GM19240 (cell line): ENCODE measurements around the gene MYCBP2.

Experiments used
- DNase-seq: peaks from one replicate; pipeline ENCODE4 v3.0.0; 2011; ENCODE audit warnings: low spot score; ENCODE audit not compliant: insufficient read length

The MYCBP2 gene

DNA sequence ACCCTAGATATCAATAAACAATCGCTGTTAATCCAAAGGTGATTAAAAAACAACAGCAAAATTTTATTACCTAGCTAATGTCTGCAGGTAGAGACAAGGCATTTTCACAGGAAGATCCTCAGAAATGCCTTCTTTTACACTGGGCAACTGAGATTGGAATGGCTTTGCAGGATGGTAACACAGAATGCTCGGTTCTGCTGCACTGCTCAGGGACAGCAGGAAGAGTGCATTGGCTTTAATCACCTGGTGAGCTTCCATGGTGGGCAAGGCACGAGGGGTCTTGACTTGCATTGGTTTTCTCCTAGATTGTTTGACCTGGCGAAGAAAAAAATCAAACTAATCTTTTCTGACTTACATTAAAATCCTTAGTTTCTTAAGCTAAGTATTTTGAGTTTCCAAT lies 231.6 kb downstream of the MYCBP2 start:
- DNase-seq: no peak

DNA sequence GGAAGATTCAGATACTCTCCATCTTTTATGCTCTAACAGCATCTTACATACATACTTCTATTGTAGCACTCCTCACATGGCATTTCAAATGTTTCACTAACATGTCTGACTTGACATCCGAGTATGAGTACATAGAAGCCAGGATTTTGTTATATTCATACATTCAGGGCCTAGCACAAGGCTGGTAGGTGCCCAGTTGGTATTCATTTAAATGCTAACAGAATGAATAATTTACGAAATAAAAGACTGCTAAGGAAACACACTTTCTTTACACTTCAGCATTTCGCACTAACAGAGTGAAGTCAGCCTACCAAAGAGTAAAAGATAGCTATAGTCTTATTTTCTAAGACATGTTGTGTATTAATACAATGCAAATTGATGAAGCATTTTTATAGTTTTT lies 232.1 kb downstream of the MYCBP2 start:
- DNase-seq: no peak

DNA sequence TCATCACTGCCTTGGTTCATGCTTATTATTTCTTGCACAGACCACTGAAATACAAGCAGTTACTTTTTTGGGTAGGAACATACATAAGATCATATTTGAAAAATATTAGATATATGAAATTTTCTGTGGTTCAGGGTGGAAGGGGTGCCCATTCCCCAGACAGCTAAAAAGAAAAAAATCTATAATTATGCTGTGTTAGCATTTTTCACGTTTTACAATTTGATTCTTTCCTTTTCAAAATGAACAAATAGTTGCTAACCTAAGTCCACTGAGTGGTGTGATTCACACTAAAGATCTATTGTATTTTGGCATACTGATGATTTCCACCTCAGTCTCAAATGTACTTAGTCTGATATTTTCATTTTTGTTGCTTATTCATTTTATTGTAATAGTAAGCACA lies 233.2 kb downstream of the MYCBP2 start:
- DNase-seq: no peak

DNA sequence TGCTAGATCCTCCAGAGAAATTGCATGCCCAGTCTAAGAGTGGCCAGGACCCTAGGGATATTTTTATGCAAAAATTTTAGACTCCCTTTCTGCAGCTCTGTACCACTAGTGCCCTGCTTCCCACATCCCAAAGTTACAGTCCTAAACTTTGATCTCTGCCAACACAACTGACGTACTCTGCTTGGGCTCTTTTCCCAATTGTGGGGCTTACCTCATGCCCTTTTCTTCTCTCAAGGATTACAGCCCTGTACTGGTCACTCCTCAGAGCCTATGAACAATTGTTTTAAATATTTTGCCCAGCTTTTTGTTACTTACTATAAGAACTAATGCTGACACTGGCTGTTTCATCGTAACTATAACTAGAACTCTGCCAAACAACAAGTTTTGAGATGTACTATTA lies 242.1 kb downstream of the MYCBP2 start:
- no peak for DNase-seq

DNA sequence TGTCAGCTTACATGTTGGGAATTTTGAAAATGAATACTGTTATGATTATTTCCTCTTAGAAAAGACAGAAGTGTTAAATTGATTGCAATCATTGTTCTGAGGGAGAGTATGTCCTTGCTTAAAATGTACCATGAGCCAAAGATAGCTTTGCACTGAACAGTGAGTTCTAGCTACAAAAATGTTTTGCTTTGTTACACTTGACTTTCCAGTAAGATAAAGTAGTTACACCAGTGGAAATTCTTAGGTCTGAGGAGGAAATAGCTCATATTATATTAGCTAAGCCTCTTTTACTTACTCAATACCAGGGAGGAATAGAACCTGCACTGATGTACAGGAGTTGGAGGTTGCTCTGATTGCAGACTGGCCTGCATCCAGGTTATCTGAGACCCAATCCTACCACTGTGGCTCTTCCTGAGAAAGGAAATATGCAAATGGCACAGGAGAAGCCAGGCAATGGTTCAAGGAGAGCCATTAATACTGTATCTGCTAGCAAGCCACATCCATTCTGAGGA lies 246.9 kb downstream of the MYCBP2 start:
- no peak for DNase-seq

DNA sequence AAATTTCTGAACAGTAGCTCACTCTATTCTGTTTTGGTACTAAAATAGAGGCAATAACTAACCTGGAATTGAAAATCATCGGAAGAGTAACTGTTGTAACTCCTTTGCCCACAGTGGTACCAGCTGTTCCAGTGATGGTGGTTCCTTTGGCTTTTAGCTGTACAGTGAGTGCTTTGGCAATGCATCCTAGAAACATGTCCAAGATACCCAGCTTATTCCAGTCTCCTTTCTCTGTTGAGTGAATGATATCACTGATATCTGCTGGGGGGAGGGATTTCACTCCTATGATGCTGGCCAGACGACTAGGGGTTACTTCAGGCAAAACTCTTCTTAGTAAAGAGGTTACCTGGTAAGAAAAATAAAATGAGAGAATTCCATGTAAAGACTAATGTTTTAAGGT lies 259.4 kb downstream of the MYCBP2 start:
- no peak for DNase-seq

DNA sequence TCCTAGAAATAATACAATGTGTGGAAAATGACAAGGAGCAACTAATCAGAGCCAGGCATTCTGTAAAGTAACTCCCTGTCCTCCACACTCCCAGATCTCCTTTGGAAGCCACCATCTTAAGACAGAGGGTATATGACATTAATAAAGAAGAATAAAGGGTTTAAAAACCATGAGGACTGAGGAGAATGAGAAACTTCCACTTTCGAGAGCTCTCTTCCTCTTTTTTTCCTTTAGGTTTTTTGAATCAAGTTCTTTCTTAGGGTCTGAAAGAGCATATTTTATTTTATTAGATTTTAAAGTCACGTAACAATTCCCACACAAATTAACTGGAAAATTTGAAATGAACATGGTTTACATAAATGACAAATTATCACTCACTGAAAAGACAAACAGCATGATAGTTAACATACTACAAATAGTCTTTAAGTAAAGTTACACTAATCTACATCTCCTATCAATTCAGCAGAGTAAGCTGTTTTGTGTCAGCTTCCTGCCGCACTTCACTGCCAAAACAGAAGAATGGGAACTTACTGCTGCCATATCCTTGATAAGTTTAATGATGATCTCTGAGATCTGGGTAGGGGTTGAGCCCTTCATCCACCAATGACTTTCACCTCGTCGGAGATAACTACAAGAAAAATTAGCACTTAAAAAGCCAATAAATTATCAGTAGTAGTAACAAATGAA lies 261.3 kb downstream of the MYCBP2 start:
- no peak for DNase-seq

DNA sequence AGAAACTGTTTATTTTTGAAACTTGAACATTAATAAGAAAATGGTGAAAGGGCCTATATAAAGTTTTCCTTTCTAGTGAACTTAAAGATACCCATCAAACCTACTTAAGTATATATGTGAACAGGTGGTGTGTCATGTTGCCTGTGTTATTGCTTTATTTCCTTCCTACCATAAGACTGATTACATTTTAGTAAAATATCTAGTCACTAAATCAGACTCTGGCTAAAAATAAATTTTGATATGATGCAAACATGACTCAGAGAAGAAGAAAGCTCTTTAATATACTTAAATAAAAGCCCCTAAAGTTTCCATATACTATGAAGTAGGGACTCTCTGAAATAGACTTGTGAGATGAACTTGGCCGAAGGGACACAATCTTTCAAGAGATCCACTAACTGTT lies 264.8 kb downstream of the MYCBP2 start:
- DNase-seq: no peak

DNA sequence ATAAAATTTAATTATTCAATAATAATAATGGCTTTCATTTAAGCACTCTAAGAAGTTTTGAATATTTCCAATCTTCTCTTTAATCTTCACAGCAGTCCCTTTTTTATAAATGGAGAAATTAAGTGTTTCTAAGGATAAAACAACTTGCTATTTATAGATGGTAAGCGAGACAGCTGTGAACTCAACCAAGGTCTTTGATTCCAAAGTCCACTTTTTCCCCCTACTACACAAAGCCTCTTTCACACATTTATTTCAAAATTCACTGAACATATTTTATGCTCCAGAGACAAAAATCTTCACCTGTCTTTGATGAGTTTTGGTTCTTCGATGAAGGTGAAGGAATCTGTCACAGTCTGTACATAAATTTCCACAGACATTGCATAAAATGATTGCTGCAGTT lies 265.5 kb downstream of the MYCBP2 start:
- DNase-seq: no peak

DNA sequence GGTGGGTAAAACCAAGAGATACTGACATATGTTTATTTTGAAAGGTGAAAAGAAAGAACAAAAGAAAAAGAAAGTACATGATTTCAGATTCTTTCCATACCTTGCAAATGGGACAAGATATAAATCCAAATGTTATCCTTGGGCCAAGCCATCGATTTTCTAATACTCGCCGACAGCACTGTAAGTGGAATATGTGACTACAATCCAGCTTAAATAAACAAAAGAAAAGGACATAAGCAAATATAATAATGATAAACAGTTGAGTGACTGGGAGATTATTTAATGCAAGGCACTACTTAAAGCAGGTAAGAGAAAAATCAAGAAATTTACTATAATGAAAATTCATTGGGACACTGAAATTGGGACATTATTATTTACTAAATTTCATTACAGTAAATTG lies 270.0 kb downstream of the MYCBP2 start:
- no peak for DNase-seq

DNA sequence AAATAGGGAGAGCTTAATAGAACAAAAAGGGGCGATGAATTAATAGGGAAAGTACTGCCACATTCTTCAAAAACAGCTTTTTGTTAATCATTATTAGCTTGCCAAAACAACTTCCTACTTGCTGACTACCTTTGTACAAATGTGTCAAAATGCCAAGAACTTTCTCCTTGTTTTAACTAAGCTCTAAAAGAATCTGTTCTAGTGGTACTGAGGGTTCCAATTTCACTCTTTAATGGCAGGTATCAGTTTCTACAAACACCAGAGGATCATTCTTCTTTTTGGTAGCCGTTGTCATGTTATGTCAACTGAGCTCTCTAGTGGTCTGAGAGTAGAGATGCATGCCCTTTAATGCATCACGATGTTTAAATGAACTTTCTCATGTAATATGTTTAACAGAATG lies 270.5 kb downstream of the MYCBP2 start:
- no peak for DNase-seq

DNA sequence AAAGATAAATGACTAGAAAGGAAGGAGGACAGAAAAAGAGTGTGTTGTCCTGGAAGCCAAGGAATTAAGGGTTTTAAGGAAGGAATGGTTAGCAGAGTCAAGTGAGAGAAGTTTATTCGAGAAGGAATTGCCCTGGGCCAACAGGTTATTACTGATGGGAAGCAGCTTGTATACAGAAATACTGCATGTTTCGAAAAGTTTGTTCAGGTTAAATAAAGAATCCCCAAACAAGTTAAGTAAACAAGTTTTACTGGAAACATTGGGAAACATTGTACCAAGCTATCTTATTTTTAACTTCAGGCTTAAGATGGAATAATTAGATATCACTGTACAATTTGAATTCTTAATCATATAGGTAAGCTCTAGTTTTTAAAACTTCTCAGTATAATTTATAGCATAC lies 271.7 kb downstream of the MYCBP2 start:
- DNase-seq: no peak

DNA sequence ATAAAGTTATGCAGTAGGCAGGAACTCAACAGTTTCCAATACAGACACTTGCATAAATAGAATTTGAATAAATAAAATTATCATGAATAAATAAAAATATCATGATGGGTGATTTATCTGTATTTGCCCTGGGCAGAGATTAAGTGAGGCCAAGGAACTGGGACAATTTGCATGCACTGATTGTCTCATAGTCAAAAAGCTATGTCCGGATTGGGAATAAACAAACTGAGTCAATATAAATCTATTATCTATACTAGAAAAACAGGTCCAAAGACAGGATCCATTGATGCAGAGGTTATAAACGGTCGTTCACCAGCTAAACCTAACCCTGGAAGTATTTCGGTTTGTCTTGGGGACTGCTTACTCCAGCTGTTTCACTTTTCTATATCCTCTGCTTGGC lies 273.7 kb downstream of the MYCBP2 start:
- DNase-seq: no peak

DNA sequence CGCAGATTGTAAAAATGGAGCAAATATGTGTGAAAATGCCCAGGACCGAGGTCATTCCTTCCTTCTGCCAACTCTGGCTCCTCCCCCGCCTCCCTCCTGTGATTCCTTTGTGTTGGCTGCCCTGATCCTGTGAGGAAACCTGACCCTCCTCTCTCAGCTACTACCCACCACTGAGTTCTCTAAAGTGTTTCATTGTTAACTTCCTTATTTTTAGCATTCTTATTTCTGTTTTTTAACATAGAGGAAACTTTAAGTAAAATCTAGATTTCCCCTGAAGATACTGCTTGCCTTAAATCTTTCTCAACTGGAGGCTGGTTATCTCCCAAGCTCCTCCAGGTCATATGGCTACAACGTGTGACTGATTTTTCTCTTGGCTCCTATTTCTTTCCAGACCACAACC lies 278.2 kb downstream of the MYCBP2 start:
- no peak for DNase-seq

DNA sequence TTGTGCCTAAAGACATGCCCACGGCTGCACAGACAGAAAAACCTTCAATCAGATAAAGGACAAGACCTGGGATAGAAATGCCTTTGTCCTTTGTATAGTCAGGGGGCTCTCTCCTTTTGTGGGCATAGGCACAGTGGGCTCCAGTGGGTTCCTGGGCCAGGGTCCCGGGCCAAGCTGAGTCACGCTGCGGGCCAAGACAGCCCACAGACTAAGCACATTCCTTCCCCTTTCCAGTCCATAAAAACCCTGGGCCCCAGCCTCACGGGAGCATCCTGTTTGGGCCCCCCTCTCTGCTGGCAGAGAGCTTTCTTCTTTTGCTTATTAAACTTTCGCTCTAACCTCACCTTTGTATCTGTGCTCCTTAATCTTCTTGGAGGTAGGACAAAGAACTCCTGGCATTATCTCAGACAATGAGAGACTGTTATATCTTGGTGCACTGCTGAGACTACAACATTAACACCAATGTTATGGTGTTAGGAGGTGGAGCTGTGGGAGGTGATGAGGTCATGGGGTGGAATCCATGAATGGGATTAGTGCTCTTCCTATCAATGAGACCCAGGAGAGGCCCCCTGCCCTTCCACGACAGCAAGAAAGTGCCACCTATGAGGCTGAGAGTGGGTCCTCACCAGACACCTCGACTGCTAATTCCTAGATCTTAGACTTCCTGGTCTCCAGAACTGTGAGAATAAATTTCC lies 279.1 kb downstream of the MYCBP2 start:
- DNase-seq: no peak

DNA sequence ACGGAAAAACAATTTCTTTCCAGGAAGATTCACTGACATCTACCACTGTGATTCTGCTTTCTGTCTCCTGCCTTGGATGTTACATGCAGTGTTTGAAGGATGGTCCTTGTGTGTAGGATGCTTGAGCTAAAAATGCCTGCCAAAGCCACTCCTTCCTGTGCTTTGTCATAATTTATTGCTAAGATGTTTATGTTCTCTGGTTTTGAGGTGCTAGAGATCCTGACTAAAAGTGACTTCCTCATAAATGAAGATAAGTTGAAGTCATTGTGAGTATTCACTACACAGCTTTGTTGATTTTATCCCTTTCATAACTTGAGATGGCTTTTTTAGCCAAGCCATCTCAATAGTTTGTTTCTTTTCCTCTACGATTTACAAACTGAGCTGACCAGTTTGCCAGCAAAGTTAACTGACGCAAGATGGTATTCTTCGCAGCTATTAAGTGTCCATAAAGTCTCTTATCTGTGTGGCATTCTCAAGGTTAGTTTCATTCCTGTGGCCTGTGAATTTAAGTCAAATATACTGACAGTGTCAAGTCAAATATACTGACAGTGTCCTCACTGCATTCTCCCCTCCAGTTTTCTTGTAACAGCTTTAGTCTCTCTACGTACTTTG lies 284.2 kb downstream of the MYCBP2 start:
- DNase-seq: no peak

DNA sequence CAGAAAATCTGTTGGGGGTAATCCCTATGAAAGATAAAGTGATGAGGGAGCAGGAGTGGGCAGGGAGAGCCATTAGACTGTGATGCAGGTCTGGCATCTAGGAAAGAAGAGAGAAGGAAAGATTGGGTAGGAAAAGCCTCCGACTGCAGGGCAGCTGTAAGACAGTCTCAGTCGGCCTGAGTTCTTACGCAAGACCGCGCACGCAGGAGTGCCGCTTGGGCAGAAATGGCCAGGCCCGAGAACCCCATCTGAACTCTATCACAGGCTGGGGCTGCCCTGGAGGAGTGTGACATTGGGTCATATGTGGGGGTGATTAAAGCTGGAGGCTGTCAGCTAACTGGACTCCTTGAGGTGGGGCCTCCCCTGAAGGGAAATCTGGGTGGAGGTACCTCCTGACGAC lies 286.1 kb downstream of the MYCBP2 start:
- DNase-seq: no peak

DNA sequence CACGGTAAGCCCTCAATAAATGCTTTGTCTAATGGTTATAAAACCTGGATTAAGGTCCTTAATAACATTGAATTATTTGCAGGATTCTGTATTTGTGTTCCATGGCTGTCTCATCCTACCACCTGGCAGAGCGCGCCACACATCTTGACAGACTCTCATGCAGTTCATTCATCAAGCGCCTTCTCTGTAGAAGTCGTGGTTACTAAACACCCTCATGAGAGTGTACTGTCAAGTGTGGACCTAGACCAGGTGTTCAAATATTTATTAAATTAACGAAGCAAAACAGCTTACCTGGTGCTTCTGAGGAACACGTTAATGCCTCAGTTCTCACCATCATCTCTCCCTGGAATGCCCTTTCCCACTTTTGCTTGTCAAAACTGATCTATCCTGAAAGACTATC lies 286.8 kb downstream of the MYCBP2 start:
- no peak for DNase-seq

DNA sequence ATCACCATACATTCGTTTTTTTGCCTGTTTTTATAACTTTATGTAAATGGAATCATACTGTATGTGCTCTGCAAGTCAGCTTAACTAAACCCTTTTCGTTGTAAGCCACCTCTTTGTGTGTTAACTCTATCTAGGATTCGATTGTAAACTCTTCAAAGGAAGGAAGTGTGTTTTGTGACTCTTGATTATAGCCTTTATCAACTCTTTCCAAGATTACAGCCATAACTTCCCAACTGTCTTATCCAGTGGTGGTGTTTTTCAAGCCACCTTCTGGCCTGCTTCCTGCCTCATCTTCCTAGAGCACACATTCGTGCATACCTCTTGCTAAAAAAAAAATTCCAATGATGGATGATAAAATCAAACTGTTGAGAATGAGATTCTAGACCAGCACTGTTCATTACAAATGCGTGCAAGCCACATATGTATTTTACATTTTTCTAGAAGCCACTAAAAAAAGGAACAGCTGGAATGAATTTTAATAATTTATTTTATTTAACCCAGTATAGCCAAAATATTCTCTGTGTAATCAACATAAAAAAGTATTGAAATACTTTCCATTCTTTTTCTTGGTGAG lies 287.9 kb downstream of the MYCBP2 start:
- DNase-seq: no peak

DNA sequence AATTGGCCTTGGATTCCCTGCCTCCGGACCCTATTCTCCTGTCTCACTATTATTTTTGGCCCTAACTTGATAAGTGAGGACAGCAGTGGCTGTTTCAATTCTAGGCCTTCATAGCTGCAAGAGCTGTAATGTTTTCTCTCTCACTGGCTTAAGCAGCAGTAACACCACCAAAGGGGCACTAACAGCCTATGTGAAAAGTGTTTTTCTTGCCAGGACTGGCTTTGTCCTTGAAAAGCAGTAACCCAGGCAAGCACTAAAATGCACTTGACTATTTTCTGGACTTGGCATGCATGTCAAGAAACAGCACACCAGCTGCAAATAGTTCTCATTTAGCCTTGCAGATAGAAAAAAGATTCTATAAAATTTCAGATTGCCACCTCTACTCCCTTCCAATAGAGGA lies 290.6 kb downstream of the MYCBP2 start:
- no peak for DNase-seq

DNA sequence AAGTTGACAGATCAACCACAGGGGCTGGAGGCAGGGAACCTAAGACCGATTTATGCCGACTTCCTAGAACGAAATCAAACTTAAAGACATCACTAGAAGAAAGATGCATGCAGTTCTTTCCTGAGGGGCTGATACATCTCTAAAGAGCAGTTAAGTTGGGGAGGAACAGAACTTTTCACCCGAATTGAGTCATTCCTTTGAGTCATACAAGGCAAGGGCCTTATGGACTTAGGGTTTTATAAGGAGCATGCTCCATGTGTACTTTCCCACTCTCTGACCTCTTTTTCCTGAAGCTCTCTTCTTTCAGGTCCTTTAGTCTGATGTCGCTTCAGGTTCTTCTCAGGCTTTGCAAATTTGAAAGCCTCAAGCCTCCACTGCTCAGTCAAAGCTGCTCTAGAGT lies 292.0 kb downstream of the MYCBP2 start:
- no peak for DNase-seq

DNA sequence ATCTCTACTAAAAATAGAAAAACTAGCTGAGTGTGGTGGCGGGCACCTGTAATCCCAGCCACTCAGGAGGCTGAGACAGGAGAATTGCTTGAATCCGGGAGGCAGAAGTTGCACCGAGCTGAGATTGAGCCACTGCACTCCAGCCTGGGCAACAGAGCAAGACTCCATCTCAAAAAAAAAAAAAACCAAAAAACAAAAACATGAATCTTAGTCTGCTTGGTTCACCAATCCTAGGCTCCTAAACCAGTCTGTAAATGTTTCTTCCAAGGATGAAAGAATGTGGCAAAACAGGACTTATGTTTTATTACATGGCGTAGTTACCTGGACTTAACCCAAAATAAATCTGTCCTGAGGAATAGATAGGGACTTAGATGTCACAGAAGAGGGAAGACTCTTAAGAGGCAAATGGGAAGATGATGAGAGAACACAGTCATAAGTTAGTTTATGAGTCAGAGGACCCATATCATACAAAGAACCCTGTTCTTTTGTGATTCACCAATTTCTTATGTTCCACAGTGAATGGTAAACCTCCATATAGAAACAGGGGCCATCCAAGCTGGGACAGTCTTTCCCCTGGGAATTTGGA lies 293.1 kb downstream of the MYCBP2 start:
- no peak for DNase-seq
